ENCODE data around the gene BRICD5.

The BRICD5 gene

GRCh38 chr16:2237102-2237482 is 26.4 kb upstream of the BRICD5 start:
- no peak for DNase-seq

GRCh38 chr16:2236337-2237101 is 25.9 kb upstream of the BRICD5 start, which contains the start of gene DNASE1L2:
DNASE1L2 (plus strand) TSS chr16:2236444; CDS start chr16:2236817, 373 bp downstream.
- DNase-seq, result no peak

- no peak for DNase-seq
Observed at GRCh38 chr16:2235695-2236336, 25.2 kb upstream of the BRICD5 start.

- DNase-seq, result no peak
Observed at GRCh38 chr16:2235234-2235651, 24.6 kb upstream of the BRICD5 start.

GRCh38 chr16:2234813-2235170 is 24.1 kb upstream of the BRICD5 start:
- no peak for DNase-seq

- DNase-seq, result no peak
Observed at GRCh38 chr16:2233872-2234812, 23.5 kb upstream of the BRICD5 start.

- no peak for DNase-seq
Observed at GRCh38 chr16:2233046-2233775, 22.5 kb upstream of the BRICD5 start.

GRCh38 chr16:2232094-2232990 is 21.7 kb upstream of the BRICD5 start:
- no peak for DNase-seq

- no peak for DNase-seq
Observed at GRCh38 chr16:2231016-2231931, 20.6 kb upstream of the BRICD5 start.

GRCh38 chr16:2230376-2230775 is 19.7 kb upstream of the BRICD5 start:
- DNase-seq, result no peak

GRCh38 chr16:2229632-2230250 is 19.1 kb upstream of the BRICD5 start:
- DNase-seq, result no peak

- DNase-seq, result no peak
Observed at GRCh38 chr16:2229091-2229490, 18.4 kb upstream of the BRICD5 start.

- no peak for DNase-seq
Observed at GRCh38 chr16:2228161-2228824, 17.6 kb upstream of the BRICD5 start.

- no peak for DNase-seq
Observed at GRCh38 chr16:2226918-2227317, 16.3 kb upstream of the BRICD5 start.

GRCh38 chr16:2226245-2226793 is 15.7 kb upstream of the BRICD5 start:
- no peak for DNase-seq

- DNase-seq, result peak; percentile 43
Observed at GRCh38 chr16:2223942-2224486, 13.4 kb upstream of the BRICD5 start.

- peak; percentile 100 for DNase-seq
Observed at GRCh38 chr16:2223221-2223941, 12.7 kb upstream of the BRICD5 start, which contains the start of gene E4F1. E4F1 (plus strand) TSS chr16:2223591; CDS start chr16:2223614, 23 bp downstream.

GRCh38 chr16:2216330-2216729 is 5.7 kb upstream of the BRICD5 start:
- DNase-seq, result no peak

Measured in activated CD4-positive, alpha-beta T cell treated with anti-CD3 and anti-CD28 coated beads, Interleukin-10, Interleukin-2, amounts not matched to agents 100 ng/mL and 50 ng/mL, durations not matched to agents 16 hours and 8 hours (primary cell).